Neural cell (in vitro differentiated cells): ENCODE results near the gene CACNA1F. TPM values are rescaled to one million over a fixed set of nuclear protein-coding genes. Genes with fewer than 3 reads are reported as not detected.

Experiments used
- H2AFZ ChIP-seq: fragments of 200-600, 300-800 bp; sonication (generic), shearing (Covaris generic); 2 replicates; pipeline ENCODE4 v1.6.0; 2014; ENCODE audit warnings: low read depth, mild to moderate bottlenecking, antibody characterized with exemption, low read length, moderate library complexity
- H3F3A ChIP-seq: fragments of 200-600 bp; shearing (Covaris generic); 2 replicates; pipeline ENCODE4 v1.6.1; 2016; ENCODE audit warnings: mild to moderate bottlenecking, moderate library complexity, mixed read lengths, antibody characterized with exemption, low read length; ENCODE audit not compliant: insufficient read depth, poor library complexity, severe bottlenecking
- H3K27ac ChIP-seq: fragments of 200-600, 300-800 bp; sonication (generic), shearing (Covaris generic); 2 replicates; pipeline ENCODE4 v1.5.1; 2014; ENCODE audit warnings: mild to moderate bottlenecking, low read length, moderate library complexity
- H3K27me3 ChIP-seq: fragments of 300-800, 200-600 bp; sonication (generic), shearing (Covaris generic); 2 replicates; pipeline ENCODE4 v1.6.0; 2014; ENCODE audit warnings: mild to moderate bottlenecking, low read depth, low read length, moderate library complexity; ENCODE audit not compliant: insufficient read depth
- H3K36me3 ChIP-seq: fragments of 300-800, 200-600 bp; sonication (generic), shearing (Covaris generic); 2 replicates; pipeline ENCODE4 v1.5.1; 2014; ENCODE audit warnings: mild to moderate bottlenecking, antibody characterized with exemption, low read length, moderate library complexity; ENCODE audit not compliant: insufficient read depth
- H3K4me2 ChIP-seq: fragments of 300-800, 200-600 bp; sonication (generic), shearing (Covaris generic); 2 replicates; pipeline ENCODE4 v1.6.0; 2014; ENCODE audit warnings: mild to moderate bottlenecking, low read length
- H3K4me3 ChIP-seq: fragments of 300-800, 200-600 bp; sonication (generic), shearing (Covaris generic); 2 replicates; pipeline ENCODE4 v1.5.1; 2014; ENCODE audit warnings: mild to moderate bottlenecking, low read length, moderate library complexity
- H3K79me2 ChIP-seq: fragments of 200-600 bp; shearing (Covaris generic); replicated peaks from 2 replicates; pipeline ENCODE4 v1.6.0; 2014; ENCODE audit warnings: mild to moderate bottlenecking, low read length, moderate library complexity; ENCODE audit not compliant: insufficient read depth
- H3K9ac ChIP-seq: fragments of 300-800, 200-600 bp; sonication (generic), shearing (Covaris generic); 2 replicates; pipeline ENCODE4 v1.6.1; 2016; ENCODE audit warnings: mild to moderate bottlenecking, low read length, mixed read lengths
- H3K9me2 ChIP-seq: fragments of 200-600 bp; shearing (Covaris generic); 2 replicates; pipeline ENCODE4 v1.6.1; 2016; ENCODE audit warnings: mild to moderate bottlenecking, low read length, mixed read lengths; ENCODE audit not compliant: insufficient read depth
- H3K9me3 ChIP-seq: fragments of 200-600, 300-800 bp; sonication (generic), shearing (Covaris generic); 2 replicates; pipeline ENCODE4 v1.6.1; 2016; ENCODE audit warnings: mild to moderate bottlenecking, mixed run types, low read length, moderate library complexity, mixed read lengths
- H4K20me1 ChIP-seq: fragments of 200-600 bp; shearing (Covaris generic); 2 replicates; pipeline ENCODE4 v1.6.1; 2016; ENCODE audit warnings: mild to moderate bottlenecking, mixed run types; ENCODE audit not compliant: insufficient read depth
- CTCF ChIP-seq: fragments of 450-650 bp; IDR thresholded peaks from 2 replicates; pipeline ENCODE4 v1.5.1; 2014; ENCODE audit warnings: antibody characterized with exemption, mild to moderate bottlenecking, moderate library complexity; ENCODE audit not compliant: poor library complexity, severe bottlenecking
- EP300 ChIP-seq: fragments of 450-650 bp; conservative IDR thresholded peaks from 2 replicates; pipeline ENCODE4 v1.6.1; 2014; ENCODE audit warnings: antibody characterized with exemption, mild to moderate bottlenecking, moderate library complexity; ENCODE audit not compliant: poor library complexity, severe bottlenecking
- EZH2 ChIP-seq: fragments of 200-600, 300-800 bp; shearing (Covaris generic), sonication (generic); IDR thresholded peaks from 2 replicates; pipeline ENCODE4 v1.6.1; 2014; ENCODE audit warnings: antibody characterized with exemption, low read length, borderline replicate concordance, mild to moderate bottlenecking; ENCODE audit not compliant: insufficient read depth, poor library complexity, severe bottlenecking
- MXI1 ChIP-seq: fragments of 450-650 bp; conservative IDR thresholded peaks from 2 replicates; pipeline ENCODE4 v1.6.1; 2014; ENCODE audit warnings: antibody characterized with exemption, mild to moderate bottlenecking; ENCODE audit not compliant: poor library complexity, severe bottlenecking
- POLR2AphosphoS5 ChIP-seq: IDR thresholded peaks from 2 replicates; pipeline ENCODE4 v1.6.1; 2012
- RAD21 ChIP-seq: fragments of 450-650 bp; conservative IDR thresholded peaks from 2 replicates; pipeline ENCODE4 v1.6.1; 2014; ENCODE audit warnings: antibody characterized with exemption, mild to moderate bottlenecking, moderate library complexity
- REST ChIP-seq: IDR thresholded peaks from 2 replicates; pipeline ENCODE4 v1.6.1; 2012; ENCODE audit warnings: borderline replicate concordance
- SMC3 ChIP-seq: fragments of 450-650 bp; conservative IDR thresholded peaks from 2 replicates; pipeline ENCODE4 v1.6.1; 2014; ENCODE audit warnings: antibody characterized with exemption, mild to moderate bottlenecking, moderate library complexity; ENCODE audit not compliant: poor library complexity
- TAF1 ChIP-seq: IDR thresholded peaks from 2 replicates; pipeline ENCODE4 v1.6.1; 2012; ENCODE audit warnings: low read depth
- polyA plus RNA-seq: library from polyadenylated mRNA; depleted of rRNA; stranded (reverse); fragments of >200 nt; gene quantifications from 2 replicates; pipeline ENCODE4 v1.2.3, GENCODE V29; 2014

The CACNA1F gene
- polyA plus RNA-seq, 1 donor from 2014 or later = not detected

GRCh38 chrX:49157194-49157593, 75.9 kb downstream of the CACNA1F start (continued):
- no peak for TF ChIP-seq SMC3

- no peak for TF ChIP-seq MXI1
- peak; percentile 49 for TF ChIP-seq POLR2AphosphoS5
- TF ChIP-seq CTCF = peak; percentile 68
- TF ChIP-seq EP300 = no peak
- TF ChIP-seq SMC3 = peak; percentile 47
- TF ChIP-seq RAD21 = no peak
- TF ChIP-seq EZH2 = no peak
- no peak for TF ChIP-seq REST
- TF ChIP-seq TAF1 = no peak
- Histone ChIP-seq H3K4me3 (peak overlapping the region; percentile 63), H3K4me2 (no peak overlapping the region), H3K27me3 (no peaks in the 10 kb centered on the region), H3K27ac (peak overlapping the region; percentile 77), H4K20me1 (no peaks in the 10 kb centered on the region), H3K9me3 (no peaks in the 10 kb centered on the region), H3K9me2 (no peaks in the 10 kb centered on the region), H2AFZ (no peak overlapping the region), H3K79me2 (no peaks in the 10 kb centered on the region), H3F3A (no peaks in the 10 kb centered on the region), H3K9ac (peak overlapping the region; percentile 72), H3K36me3 (no peaks in the 10 kb centered on the region)
These were observed 77.0 kb downstream of the CACNA1F start for GRCh38 chrX:49155900-49156837.

GRCh38 chrX:49155243-49155899, 77.8 kb downstream of the CACNA1F start:
- H3K9ac ChIP-seq = peak overlapping the region; percentile 72
- no peaks in the 10 kb centered on the region for H3K9me2 ChIP-seq
- no peak overlapping the region for H2AFZ ChIP-seq
- no peak overlapping the region for H3K4me2 ChIP-seq
- H3K79me2 ChIP-seq = no peaks in the 10 kb centered on the region
- no peaks in the 10 kb centered on the region for H3F3A ChIP-seq
- no peaks in the 10 kb centered on the region for H3K9me3 ChIP-seq
- no peak for TF ChIP-seq REST
- no peak for TF ChIP-seq POLR2AphosphoS5
- TF ChIP-seq CTCF = no peak
- no peak for TF ChIP-seq SMC3
- no peak for TF ChIP-seq RAD21
- H3K4me3 ChIP-seq = peak overlapping the region; percentile 63
- no peaks in the 10 kb centered on the region for H4K20me1 ChIP-seq
- H3K27ac ChIP-seq = peak overlapping the region; percentile 77
- H3K36me3 ChIP-seq = no peaks in the 10 kb centered on the region
- no peaks in the 10 kb centered on the region for H3K27me3 ChIP-seq
